Upper lobe of left lung (tissue), 6 donors: ENCODE data around the gene QKI. TPM values are rescaled to one million over a fixed set of nuclear protein-coding genes. Genes with fewer than 3 reads are reported as not detected.
A peak's percentile ranks its signal among the peaks of the same experiment; 100 is the strongest.

Experiments
- ATAC-seq, 2 donors: fragments of 200-7000 bp; cut with Tn5 transposase; one replicate each; pipeline ENCODE4 v1.9.1; 2022; ENCODE audit warnings: mild to moderate bottlenecking in 2 of 2, moderate library complexity in 2 of 2; ENCODE audit not compliant: low FRiP score in 2 of 2
- DNase-seq, 2 donors: peaks; one replicate each; pipeline ENCODE4 v3.0.0-alpha.2; 2019 to 2020
- H3K27ac ChIP-seq, 4 donors: fragments of 200-600 bp; sonication (generic); one replicate each; pipeline ENCODE4 v1.5.1; 2016 to 2019
- H3K27me3 ChIP-seq, 4 donors: fragments of 200-600 bp; sonication (generic); one replicate each; pipeline ENCODE4 v1.5.1; 2017 to 2019
- H3K36me3 ChIP-seq, 4 donors: fragments of 200-600 bp; sonication (generic); one replicate each; pipeline ENCODE4 v1.5.1; 2016 to 2019
- H3K4me1 ChIP-seq, 4 donors: fragments of 200-600 bp; sonication (generic); one replicate each; pipeline ENCODE4 v1.5.1; 2018 to 2019
- H3K4me3 ChIP-seq, 4 donors: fragments of 200-600 bp; sonication (generic); one replicate each; pipeline ENCODE4 v1.5.1; 2017 to 2019; ENCODE audit warnings: mild to moderate bottlenecking in 2 of 4, moderate library complexity in 1 of 4
- H3K9me3 ChIP-seq, 4 donors: fragments of 200-600 bp; sonication (generic); one replicate each; pipeline ENCODE4 v1.5.1; 2018 to 2019
- CTCF ChIP-seq, 6 experiments: fragments of 450-650 bp in 4 of 6; fragments of 200-600 bp in 2 of 6; sonication (generic) in 2 of 6; IDR thresholded peaks; one replicate each; pipeline ENCODE4 v1.5.1; 2016 to 2019; ENCODE audit warnings: antibody characterized with exemption in 6 of 6
- EP300 ChIP-seq, 4 donors: sonication (generic); formaldehyde crosslinking; IDR thresholded peaks; one replicate each; pipeline ENCODE4 v1.5.1; 2017; ENCODE audit warnings: antibody characterized with exemption in 4 of 4, control low read depth in 2 of 4
- POLR2A ChIP-seq, 4 donors: fragments of 450-650 bp; IDR thresholded peaks; one replicate each; pipeline ENCODE4 v1.5.1; 2016 to 2017; ENCODE audit warnings: antibody characterized with exemption in 4 of 4, mild to moderate bottlenecking in 2 of 4
- POLR2AphosphoS5 ChIP-seq, 2 donors: sonication (generic); formaldehyde crosslinking; IDR thresholded peaks; one replicate each; pipeline ENCODE4 v1.5.1; 2017; ENCODE audit warnings: antibody characterized with exemption in 2 of 2
- WGBS, 2 donors: methylation state at CpG; one replicate each; pipeline ENCODE4 v1.1.5; 2017 to 2018; 5-methylcytosine and 5-hydroxymethylcytosine counted together
- total RNA-seq, 6 donors: library from RNA; depleted of rRNA in 4 of 6; stranded (reverse); fragments of >200 nt in 4 of 6; gene quantifications; one replicate each; pipeline versions ENCODE4 v1.1.0 to v1.2.1, GENCODE V29; 2016 to 2021
- donor health status: DM: no; HTN: no; CAD: no; lungs with moderate emphysema.
- donor health status: DM: no; HTN: yes; CAD: no; lungs with severe emphysema.

Gene QKI
- total RNA-seq, 6 donors from 2014 or later, result 181 to 273 (median 226) TPM

GRCh38 chr6:163504984-163505640 lies 90.6 kb downstream of the QKI start:
- H3K27ac ChIP-seq, result no peak overlapping the region

GRCh38 chr6:163507965-163508364 lies 93.4 kb downstream of the QKI start:
- no peak overlapping the region for H3K4me3 ChIP-seq
- H3K4me1 ChIP-seq, result peaks cover 0 to 9% (median 0%) of the 10 kb centered on the region in 4 donors
- DNase-seq (no peak), ATAC-seq (no peak)
- peaks cover 0 to 5% (median 4%) of the 10 kb centered on the region in 4 donors for H3K9me3 ChIP-seq
- peaks cover 0 to 2% (median 0%) of the 10 kb centered on the region in 4 donors for H3K36me3 ChIP-seq
- TF ChIP-seq POLR2AphosphoS5 (IDR thresholded peaks at IDR 0.05), result no peak
- no peak for TF ChIP-seq EP300 (IDR thresholded peaks at IDR 0.05)
- no peak for TF ChIP-seq POLR2A (IDR thresholded peaks at IDR 0.05)
- TF ChIP-seq CTCF (IDR thresholded peaks at IDR 0.05), result no peak
- H3K27me3 ChIP-seq, result no peaks in the 10 kb centered on the region
- WGBS, 2 donors, result 100% methylated on average over 1 of the region's 1 CpG
- H3K27ac ChIP-seq, result no peak overlapping the region

More at GRCh38 chr6:163504984-163505640, 90.6 kb downstream of the QKI start:
- peaks cover 0 to 11% (median 9%) of the 10 kb centered on the region in 4 donors for H3K4me1 ChIP-seq
- peaks cover 0 to 5% (median 4%) of the 10 kb centered on the region in 4 donors for H3K9me3 ChIP-seq
- H3K36me3 ChIP-seq, result peaks cover 0 to 2% (median 0%) of the 10 kb centered on the region in 4 donors
- ATAC-seq (no peak), DNase-seq (peak in 1 of 2 donors; percentile 5)
- H3K4me3 ChIP-seq, result no peak overlapping the region
- TF ChIP-seq CTCF (IDR thresholded peaks at IDR 0.05) (no peak), POLR2AphosphoS5 (IDR thresholded peaks at IDR 0.05) (no peak), POLR2A (IDR thresholded peaks at IDR 0.05) (no peak), EP300 (IDR thresholded peaks at IDR 0.05) (no peak)
- 85 to 96% methylated on average over 7 to 8 of the region's 8 CpGs for WGBS, 2 donors
- no peaks in the 10 kb centered on the region for H3K27me3 ChIP-seq

GRCh38 chr6:163513003-163513402 lies 98.5 kb downstream of the QKI start:
- Histone ChIP-seq H3K4me1 (peaks cover 0 to 6% (median 2%) of the 10 kb centered on the region in 4 donors), H3K27ac (no peak overlapping the region), H3K36me3 (no peaks in the 10 kb centered on the region), H3K4me3 (no peak overlapping the region), H3K9me3 (peaks cover 0 to 5% (median under 1%) of the 10 kb centered on the region in 4 donors), H3K27me3 (no peaks in the 10 kb centered on the region)
- DNase-seq (no peak), ATAC-seq (no peak)
- no peak for TF ChIP-seq EP300 (IDR thresholded peaks at IDR 0.05)
- TF ChIP-seq CTCF (IDR thresholded peaks at IDR 0.05), result no peak
- TF ChIP-seq POLR2A (IDR thresholded peaks at IDR 0.05), result no peak
- TF ChIP-seq POLR2AphosphoS5 (IDR thresholded peaks at IDR 0.05), result no peak
- WGBS, 2 donors, result 83 to 90% methylated on average over 4 of the region's 4 CpGs

- no peak overlapping the region for H3K27ac ChIP-seq
- no peak for TF ChIP-seq CTCF (IDR thresholded peaks at IDR 0.05)
- no peak for TF ChIP-seq EP300 (IDR thresholded peaks at IDR 0.05)
- TF ChIP-seq POLR2AphosphoS5 (IDR thresholded peaks at IDR 0.05), result no peak
- TF ChIP-seq POLR2A (IDR thresholded peaks at IDR 0.05), result no peak
- no peaks in the 10 kb centered on the region for H3K9me3 ChIP-seq
- 90 to 91% methylated on average over 2 of the region's 2 CpGs for WGBS, 2 donors
- no peaks in the 10 kb centered on the region for H3K36me3 ChIP-seq
- DNase-seq, result no peak
- no peak for ATAC-seq
- no peaks in the 10 kb centered on the region for H3K27me3 ChIP-seq
- H3K4me3 ChIP-seq, result no peak overlapping the region
- H3K4me1 ChIP-seq, result peaks cover 0 to 9% (median 3%) of the 10 kb centered on the region in 4 donors
These were observed 99.2 kb downstream of the QKI start for GRCh38 chr6:163513570-163514166.
